A673 (cell line): ENCODE data around the gene EYS. TPM values are rescaled to one million over a fixed set of nuclear protein-coding genes. Genes with fewer than 3 reads are reported as not detected.

ENCODE experiments used
- BruUV-seq: library from RNA; stranded (reverse); fragments of 400-500 nt; replicated peaks from 2 replicates; lab custom pipeline; 2021; lab: Mats Ljungman, UMichigan
- CTCF ChIA-PET: fragments of 300-600 bp; sonication (Branson Sonifier 250); formaldehyde crosslinking; loops from one replicate; lab custom pipeline; 2022; ENCODE audit warnings: antibody characterized with exemption; lab: Charles Lee
- POLR2A ChIA-PET: fragments of 300-600 bp; sonication (Branson Sonifier 250); formaldehyde crosslinking; loops from one replicate; lab custom pipeline; 2022; ENCODE audit warnings: antibody characterized with exemption; ENCODE audit not compliant: low non-redundant PET; lab: Charles Lee
- DNase-seq: peaks from one replicate; pipeline ENCODE4 v3.0.0-alpha.2; 2015; ENCODE audit warnings: low spot score
- H3K27ac ChIP-seq: fragments of 200-600 bp; sonication (generic); 2 replicates; pipeline ENCODE4 v1.5.1; 2016; ENCODE audit warnings: mixed run types, low read depth, mild to moderate bottlenecking, mixed read lengths, antibody characterized with exemption, low read length; ENCODE audit not compliant: poor library complexity, severe bottlenecking
- H3K27me3 ChIP-seq: fragments of 200-600 bp; sonication (generic); replicated peaks from 2 replicates; pipeline ENCODE4 v1.6.1; 2017; ENCODE audit warnings: mixed run types, low read depth, mild to moderate bottlenecking, mixed read lengths, antibody characterized with exemption, low read length; ENCODE audit not compliant: insufficient read depth, poor library complexity
- H3K36me3 ChIP-seq: fragments of 200-600 bp; sonication (generic); 2 replicates; pipeline ENCODE4 v1.6.1; 2016; ENCODE audit warnings: mixed run types, mild to moderate bottlenecking, mixed read lengths, antibody characterized with exemption, low read length; ENCODE audit not compliant: insufficient read depth, poor library complexity, severe bottlenecking
- H3K4me1 ChIP-seq: fragments of 200-600 bp; sonication (generic); 2 replicates; pipeline ENCODE4 v1.6.1; 2017; ENCODE audit warnings: mixed run types, mild to moderate bottlenecking, mixed read lengths, antibody characterized with exemption, low read length; ENCODE audit not compliant: insufficient read depth, poor library complexity, severe bottlenecking
- H3K4me3 ChIP-seq: fragments of 200-600 bp; sonication (generic); 2 replicates; pipeline ENCODE4 v1.5.1; 2016; ENCODE audit warnings: low read depth, mixed run types, mild to moderate bottlenecking, mixed read lengths, low read length; ENCODE audit not compliant: poor library complexity, severe bottlenecking
- H3K9me3 ChIP-seq: fragments of 200-600 bp; sonication (generic); 2 replicates; pipeline ENCODE4 v1.6.1; 2016; ENCODE audit warnings: mixed run types, low read depth, mild to moderate bottlenecking, mixed read lengths, antibody characterized with exemption, low read length; ENCODE audit not compliant: poor library complexity, severe bottlenecking
- EZH2 ChIP-seq: fragments of 200-600 bp; sonication (generic); IDR thresholded peaks from 2 replicates; pipeline ENCODE4 v1.6.1; 2017; ENCODE audit warnings: borderline replicate concordance, low read depth, mild to moderate bottlenecking, mixed read lengths, antibody characterized with exemption, low read length; ENCODE audit not compliant: poor library complexity, severe bottlenecking
- intact Hi-C: fragments of 100-400 bp; cut with micrococcal nuclease; formaldehyde crosslinking; loops from one replicate; pipeline ENCODE4 v1.10.0; 2022; ENCODE audit not compliant: unreplicated experiment
- total RNA-seq: library from RNA; stranded (reverse); gene quantifications from 2 replicates; pipeline ENCODE4 v1.2.3, GENCODE V29; 2021
- TF ChIP-seq, protein P1 (sequence below): fragments of 300-800, 200-600 bp; sonication (generic); conservative IDR thresholded peaks from 2 replicates; pipeline ENCODE4 v1.5.1; 2017; ENCODE audit warnings: low read depth, mild to moderate bottlenecking, antibody characterized with exemption, low read length, moderate library complexity, mixed read lengths

Gene EYS
- total RNA-seq, 1 experiment from 2014 or later = 0.47 TPM

DNA sequence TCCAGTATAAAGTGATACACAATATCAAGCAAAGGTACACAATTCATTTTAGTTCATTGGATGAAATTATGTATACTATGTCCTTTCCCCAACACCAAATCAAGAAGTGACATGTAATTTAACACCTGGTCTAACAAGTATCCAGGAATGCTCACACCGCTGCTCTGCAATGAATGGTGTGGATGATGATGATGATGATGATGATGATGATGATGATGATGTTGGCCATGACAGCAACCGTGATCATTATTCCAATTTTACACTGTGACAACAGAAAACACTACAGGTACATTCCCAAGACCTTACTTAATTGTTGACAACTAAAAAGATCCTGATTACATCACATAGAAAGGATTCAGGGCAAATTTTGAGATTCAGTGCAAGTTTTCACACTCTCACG lies 1449.4 kb downstream of the EYS start:
- H3K4me1 ChIP-seq = no peaks in the 10 kb centered on the region
- intact Hi-C loops = no loop called here
- no peaks in the 10 kb centered on the region for H3K9me3 ChIP-seq
- no TSS peak for BruUV-seq
- DNase-seq = no peak
- ChIA-PET CTCF (no interaction called here), POLR2A (no interaction called here)
- no peak for TF ChIP-seq EZH2
- TF ChIP-seq, protein P1, sequence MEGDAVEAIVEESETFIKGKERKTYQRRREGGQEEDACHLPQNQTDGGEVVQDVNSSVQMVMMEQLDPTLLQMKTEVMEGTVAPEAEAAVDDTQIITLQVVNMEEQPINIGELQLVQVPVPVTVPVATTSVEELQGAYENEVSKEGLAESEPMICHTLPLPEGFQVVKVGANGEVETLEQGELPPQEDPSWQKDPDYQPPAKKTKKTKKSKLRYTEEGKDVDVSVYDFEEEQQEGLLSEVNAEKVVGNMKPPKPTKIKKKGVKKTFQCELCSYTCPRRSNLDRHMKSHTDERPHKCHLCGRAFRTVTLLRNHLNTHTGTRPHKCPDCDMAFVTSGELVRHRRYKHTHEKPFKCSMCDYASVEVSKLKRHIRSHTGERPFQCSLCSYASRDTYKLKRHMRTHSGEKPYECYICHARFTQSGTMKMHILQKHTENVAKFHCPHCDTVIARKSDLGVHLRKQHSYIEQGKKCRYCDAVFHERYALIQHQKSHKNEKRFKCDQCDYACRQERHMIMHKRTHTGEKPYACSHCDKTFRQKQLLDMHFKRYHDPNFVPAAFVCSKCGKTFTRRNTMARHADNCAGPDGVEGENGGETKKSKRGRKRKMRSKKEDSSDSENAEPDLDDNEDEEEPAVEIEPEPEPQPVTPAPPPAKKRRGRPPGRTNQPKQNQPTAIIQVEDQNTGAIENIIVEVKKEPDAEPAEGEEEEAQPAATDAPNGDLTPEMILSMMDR = no peak
- no peak overlapping the region for H3K27ac ChIP-seq
- no peak overlapping the region for H3K4me3 ChIP-seq
- H3K27me3 ChIP-seq = no peaks in the 10 kb centered on the region
- H3K36me3 ChIP-seq = no peaks in the 10 kb centered on the region

DNA sequence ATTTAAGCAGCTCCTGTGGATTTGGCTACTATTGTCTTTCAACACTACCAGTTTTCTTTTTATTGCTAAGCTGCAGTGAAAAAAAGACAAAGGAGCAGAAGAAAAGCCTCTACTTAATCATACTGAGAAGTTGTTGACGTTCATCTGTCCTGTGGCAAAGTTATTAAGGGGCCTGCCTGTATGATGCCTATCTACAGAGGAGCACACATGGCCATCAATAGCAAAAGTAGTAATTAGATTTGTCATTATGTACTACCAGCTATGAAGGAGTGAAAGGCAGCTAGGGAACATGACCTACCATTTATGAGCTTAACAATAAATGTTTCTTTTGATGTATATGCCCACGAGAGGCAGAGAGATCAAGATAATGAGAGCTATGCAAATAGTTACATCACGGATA lies 1450.5 kb downstream of the EYS start:
- Histone ChIP-seq H3K9me3 (no peaks in the 10 kb centered on the region), H3K4me3 (no peak overlapping the region), H3K27me3 (no peaks in the 10 kb centered on the region), H3K27ac (no peak overlapping the region), H3K4me1 (no peaks in the 10 kb centered on the region), H3K36me3 (no peaks in the 10 kb centered on the region)
- no TSS peak for BruUV-seq
- intact Hi-C loops = no loop called here
- no peak for TF ChIP-seq EZH2
- TF ChIP-seq, protein P1 = no peak
- POLR2A ChIA-PET = no interaction called here
- DNase-seq = no peak
- CTCF ChIA-PET = no interaction called here

DNA sequence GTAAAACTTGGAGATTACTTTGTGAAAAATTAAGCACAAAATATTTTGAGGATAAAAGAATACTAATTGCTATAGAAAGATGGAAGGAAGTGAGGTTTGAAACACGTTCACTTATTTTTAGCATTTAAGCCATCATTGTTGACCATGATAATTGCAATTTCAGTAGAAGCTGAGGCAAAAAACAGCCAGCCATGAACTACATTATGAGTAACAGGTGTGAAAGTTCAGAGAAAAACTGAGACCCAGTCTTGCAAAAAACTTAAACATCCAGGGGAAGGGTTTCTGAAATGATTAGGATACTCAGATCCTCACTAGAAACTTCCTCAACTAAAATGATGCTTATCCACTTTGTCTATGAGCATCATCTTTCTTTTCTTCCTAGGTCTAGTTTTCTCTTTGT lies 1452.0 kb downstream of the EYS start:
- Histone ChIP-seq H3K9me3 (no peaks in the 10 kb centered on the region), H3K4me1 (no peaks in the 10 kb centered on the region), H3K27ac (no peak overlapping the region), H3K27me3 (no peaks in the 10 kb centered on the region), H3K4me3 (no peak overlapping the region), H3K36me3 (no peaks in the 10 kb centered on the region)
- intact Hi-C loops = no loop called here
- DNase-seq = no peak
- TF ChIP-seq EZH2 = no peak
- TF ChIP-seq, protein P1 = no peak
- CTCF ChIA-PET = no interaction called here
- POLR2A ChIA-PET = no interaction called here
- BruUV-seq = no TSS peak
